GM21423 (cell line): Measurements from ENCODE around the gene PRF1.
"Not testable (repeated sequence)": the region's sequence is repeated elsewhere in the genome, so short reads cannot be mapped to it uniquely, and the experiment has no call there.

Source experiments
- ATAC-seq: cut with Tn5 transposase; IDR thresholded peaks from one replicate; pipeline ENCODE4 v1.9.1; 2021; ENCODE audit warnings: mild to moderate bottlenecking, moderate library complexity; ENCODE audit not compliant: unreplicated experiment

The PRF1 gene

DNA sequence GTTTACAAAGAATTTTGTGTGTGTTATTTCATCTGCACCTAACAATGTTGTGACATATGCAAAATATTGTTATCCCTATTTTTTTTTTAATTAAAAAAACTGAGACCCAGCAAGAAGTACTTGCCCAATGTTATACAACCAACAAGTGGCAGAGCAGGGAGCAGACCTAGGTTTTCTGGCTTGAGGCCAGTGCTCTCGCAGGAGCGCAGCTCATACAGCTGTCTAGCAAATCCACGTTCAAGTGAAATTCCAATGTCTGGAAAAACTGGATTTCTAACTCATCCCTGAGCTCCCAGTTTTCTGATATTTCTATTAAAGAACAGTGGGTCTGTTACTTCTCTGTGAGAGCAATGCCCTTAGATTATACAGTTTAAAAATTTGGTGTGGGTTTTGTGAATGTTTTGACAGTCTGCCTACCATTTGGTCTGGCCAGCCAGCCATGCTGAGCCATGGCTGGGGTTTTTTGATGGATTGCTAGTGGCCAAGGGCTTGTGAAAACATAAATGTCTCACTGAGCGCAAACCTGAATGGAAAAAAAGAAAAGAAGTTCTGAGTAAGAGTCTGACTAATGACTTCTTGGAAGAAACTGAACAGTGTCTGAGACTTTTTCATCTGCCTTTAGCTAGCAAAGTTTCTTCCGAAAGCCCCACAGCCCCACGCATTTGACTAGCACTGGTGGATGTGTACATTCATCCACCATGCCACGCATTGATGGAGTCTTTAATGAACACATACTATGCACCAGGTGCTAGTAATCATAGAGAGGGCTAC is 15.4 kb upstream of the PRF1 start:
- ATAC-seq, result no peak

DNA sequence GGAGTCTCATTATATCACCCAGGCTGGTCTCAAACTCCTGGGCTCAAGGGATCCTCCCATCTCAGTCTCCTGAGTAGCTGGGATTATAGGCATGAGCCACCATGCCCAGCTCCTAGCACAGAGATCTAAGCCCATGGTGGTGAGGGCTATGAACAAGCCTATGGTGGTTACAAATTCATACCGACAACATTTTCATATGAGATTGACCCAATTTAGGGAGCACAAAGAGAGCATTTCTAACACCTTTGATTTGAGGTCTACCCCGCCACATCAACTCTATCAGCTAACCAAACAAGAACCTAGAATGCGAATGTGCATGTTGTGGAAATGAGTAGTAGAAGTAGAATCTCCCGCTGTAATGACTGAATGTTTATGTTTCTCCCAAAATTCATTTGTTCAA is 14.2 kb upstream of the PRF1 start:
- ATAC-seq, result no peak

- ATAC-seq, result no peak
Measured at GRCh38 chr10:70615784-70616522, 13.4 kb upstream of the PRF1 start.

- no peak for ATAC-seq
Measured at GRCh38 chr10:70615211-70615610, 12.7 kb upstream of the PRF1 start.

DNA sequence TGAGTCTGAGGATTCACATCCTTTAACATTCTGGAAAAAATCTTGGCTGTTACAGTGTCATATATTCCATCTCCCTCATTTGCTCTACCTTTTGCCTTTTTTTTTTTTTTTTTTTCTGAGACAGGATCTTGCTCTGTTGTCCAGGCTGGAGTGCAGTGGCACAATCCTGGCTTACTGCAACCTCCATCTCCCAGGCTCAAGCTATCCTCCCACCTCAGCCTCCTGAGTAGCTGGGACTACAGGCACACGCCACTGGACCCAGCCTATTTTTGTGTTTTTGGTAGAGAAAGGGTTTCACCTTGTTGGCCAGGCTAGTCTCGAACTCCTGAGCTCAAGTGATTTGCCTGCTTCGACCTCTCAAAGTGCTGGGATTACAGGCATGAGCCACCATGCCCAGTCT is 11.8 kb upstream of the PRF1 start:
- ATAC-seq, result not testable (repeated sequence)

- ATAC-seq, result no peak
Measured at GRCh38 chr10:70613941-70614340, 11.4 kb upstream of the PRF1 start.

GRCh38 chr10:70607936-70608335 is 5.4 kb upstream of the PRF1 start:
- ATAC-seq, result no peak

DNA sequence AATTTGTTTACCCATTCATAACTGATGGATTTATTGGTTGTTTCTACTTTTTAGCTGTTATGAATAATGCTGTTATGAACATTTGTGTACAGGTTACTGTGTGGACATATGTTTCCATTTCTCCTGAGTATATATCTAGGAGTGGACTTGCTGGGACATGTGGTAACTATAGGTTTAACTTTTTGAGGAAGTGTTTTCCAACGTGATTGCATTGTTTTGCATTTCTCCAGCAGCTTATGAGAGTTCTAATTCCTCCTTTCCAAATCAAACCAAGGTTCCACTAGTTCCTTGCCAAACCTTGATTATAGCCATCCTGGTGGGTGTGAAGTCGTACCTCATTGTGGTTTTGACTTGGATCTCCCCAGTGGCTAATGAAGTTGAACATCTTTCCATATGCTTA is 2.6 kb upstream of the PRF1 start:
- no peak for ATAC-seq

DNA sequence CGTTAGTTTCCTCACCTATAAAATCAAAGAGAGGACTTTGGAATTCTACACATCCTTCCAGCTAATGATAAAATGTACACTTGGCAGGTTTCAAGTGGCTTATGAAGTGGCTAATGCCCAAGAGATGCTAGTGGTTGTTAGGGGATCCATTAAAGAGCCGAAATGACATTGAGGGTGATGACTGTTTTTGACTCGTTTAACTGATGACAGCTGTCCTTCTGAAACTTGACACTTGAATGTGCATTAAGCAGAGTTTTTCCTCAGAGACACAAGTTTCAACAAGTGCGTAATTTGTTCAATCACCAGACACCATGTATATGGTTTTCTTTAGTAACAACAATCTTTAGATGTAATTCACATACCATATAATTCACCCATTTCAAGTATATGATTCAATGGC is 1.6 kb upstream of the PRF1 start:
- no peak for ATAC-seq

- no peak for ATAC-seq
Measured at GRCh38 chr10:70603449-70603801, 884 bp upstream of the PRF1 start.

- no peak for ATAC-seq
Measured at GRCh38 chr10:70601746-70602145, 795 bp downstream of the PRF1 start.

DNA sequence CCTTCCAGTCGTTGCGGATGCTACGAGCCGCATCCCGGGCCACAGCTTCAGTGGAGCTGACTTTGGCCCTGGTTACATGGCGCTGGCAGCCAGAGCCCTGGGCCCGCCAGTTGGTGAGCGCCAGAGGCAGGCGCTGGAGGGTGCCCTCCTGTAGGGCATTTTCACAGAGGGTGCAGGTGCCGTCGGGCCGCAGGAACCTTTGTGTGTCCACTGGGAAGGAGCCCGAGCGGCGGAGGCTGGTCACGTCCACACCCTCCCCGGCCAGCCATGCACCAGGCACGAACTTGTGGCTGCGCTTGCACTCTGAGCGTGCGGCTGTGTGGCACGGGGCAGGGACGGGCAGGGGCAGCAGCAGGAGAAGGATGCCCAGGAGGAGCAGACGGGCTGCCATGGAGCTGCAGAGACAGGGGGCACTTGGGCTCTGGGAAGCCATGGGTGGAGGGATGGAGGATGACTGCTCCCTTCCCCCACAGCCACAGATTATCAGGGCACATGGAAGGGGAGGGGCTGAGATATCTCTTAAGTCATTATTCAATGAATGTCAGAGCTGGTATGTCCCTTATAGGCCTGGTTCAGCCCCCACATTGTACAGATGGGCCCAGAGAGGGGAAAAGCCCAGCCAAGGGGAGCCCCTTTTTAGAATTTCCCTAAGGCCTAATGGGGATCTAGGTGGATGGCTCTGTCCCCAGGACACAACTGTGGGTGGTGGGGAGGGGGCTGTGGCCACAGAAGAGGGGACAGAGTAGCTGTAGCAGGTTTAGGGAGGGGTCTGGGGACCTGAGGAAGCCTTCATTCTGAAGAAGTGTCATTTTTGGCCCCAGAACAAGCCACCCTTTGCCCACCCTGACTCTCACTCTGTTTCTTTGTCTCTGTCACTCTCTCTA is 1.8 kb downstream of the PRF1 start:
- no peak for ATAC-seq

- no peak for ATAC-seq
Measured at GRCh38 chr10:70599791-70600190, 2.8 kb downstream of the PRF1 start.

DNA sequence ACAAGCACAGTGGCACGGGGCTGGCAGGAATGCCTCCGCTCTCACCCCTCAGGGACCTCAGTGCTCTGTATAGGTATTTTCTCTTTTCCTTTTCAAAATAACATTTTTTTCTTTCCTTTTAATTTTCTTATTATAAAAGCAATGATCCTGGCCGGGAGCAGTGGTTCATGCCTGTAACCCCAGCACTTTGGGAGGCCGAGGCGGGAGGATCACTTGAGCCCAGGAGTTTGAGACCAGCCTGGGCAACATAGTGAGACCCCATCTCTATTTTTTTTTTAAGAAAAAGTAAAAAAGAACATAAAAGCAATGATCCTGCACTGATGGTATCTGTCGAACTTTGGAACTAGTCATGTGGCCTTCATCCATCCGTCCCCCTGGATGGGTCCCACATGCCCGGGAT is 3.2 kb downstream of the PRF1 start:
- ATAC-seq, result no peak

DNA sequence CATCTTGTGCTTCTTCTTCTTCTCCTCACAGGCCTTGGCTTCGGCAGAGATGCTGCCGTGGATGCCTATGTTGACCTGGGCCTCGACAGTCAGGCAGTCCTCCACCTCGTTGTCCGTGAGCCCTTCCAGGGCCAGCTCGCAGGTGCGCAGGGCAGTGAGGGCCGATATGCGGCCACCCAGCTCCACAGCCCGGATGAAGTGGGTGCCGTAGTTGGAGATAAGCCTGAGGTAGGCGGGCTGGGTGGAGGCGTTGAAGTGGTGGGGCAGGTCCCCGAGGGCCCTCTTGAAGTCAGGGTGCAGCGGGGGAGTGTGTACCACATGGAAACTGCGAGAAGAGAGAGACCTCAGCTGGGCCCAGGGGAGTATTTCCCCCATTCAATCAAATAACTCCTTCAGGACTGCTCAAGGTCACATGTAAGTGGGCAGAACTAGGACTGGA is 3.7 kb downstream of the PRF1 start:
- no peak for ATAC-seq

DNA sequence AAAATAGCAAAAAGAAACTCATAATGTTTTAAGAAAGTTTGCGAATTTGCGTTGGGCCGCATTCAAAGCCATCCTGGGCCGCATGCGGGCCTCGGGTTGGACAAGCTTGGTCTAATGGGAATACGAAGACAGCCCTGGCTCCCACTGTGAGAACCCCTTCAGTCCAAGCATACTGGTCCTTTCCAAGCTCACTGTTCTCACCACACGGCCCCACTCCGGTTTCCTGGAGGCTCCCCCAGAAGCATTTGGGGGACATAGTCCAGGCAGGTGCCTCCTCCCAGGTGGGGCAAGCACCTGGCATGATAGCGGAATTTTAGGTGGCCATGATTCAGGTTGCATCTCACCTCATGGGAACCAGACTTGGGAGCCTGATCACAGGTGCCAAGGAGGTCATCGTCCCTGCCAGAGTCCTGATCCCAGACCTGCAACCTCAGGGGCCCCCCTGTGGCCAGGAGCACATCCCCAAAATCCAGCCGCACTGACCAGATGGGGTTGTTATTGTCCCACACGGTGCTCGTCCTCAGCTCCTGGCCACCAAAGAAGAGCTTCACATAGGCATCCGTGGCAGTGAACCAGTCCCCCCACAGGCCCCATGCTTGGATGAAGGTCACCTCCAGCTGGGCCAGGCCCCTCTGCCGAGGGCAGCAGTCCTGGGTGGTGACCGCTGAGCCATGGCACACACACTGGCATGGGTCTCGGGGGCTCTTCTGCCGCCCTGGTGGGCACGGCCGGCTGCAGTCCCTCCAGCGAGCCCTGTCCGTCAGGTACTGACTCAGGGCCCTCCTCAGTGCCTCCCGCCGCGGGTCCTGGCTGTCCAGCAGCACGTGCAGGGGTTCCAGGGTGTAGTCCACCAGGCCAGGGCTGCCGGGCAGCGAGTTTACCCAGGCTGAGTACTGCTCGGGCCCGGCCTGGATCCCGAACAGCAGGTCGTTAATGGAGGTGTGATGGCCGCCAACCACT is 4.4 kb downstream of the PRF1 start:
- no peak for ATAC-seq

DNA sequence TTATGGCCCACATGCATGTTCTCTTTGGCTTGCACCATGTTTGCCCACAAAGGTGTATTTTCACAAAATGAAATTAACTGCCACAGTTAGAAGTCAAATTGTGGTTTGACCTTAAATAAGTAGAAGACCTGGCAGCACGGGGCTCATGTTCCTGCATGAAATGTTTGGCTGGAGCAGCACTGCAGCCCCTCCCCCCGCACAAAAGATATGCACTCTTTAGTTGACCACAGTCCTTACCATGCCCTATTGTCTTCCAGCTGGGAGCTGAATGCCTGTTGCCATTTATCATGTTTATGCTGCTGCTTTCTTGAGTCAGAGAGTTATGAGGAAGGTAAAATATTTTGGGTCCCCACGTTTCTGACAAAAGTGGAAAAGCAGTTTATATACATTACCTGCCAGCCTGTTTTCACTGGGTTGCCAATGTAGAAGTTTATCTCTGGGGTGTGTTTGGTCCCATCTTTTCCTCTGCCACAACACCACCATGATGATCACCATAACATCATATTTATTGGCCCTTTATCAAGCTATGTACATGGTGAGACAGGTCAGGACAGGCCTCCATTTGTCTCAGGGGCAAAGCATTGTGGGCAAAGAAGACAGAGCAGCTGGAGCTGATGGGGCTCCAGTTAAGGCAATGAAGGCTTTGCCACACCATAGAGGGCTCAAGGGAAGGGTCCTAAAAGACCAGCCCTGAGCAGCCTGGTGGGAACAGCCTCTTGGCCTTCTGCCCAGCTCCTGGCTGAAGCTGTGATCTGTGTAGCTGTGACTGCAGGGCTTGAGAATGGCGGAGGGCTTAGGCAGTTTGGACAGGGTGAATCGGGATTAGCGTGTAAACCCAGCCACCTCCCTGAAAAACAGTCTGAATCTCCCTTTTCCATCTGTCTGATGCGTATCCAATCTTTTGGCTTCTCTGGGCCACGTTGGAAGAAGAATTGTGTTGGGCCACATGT is 5.4 kb downstream of the PRF1 start:
- ATAC-seq, result no peak

DNA sequence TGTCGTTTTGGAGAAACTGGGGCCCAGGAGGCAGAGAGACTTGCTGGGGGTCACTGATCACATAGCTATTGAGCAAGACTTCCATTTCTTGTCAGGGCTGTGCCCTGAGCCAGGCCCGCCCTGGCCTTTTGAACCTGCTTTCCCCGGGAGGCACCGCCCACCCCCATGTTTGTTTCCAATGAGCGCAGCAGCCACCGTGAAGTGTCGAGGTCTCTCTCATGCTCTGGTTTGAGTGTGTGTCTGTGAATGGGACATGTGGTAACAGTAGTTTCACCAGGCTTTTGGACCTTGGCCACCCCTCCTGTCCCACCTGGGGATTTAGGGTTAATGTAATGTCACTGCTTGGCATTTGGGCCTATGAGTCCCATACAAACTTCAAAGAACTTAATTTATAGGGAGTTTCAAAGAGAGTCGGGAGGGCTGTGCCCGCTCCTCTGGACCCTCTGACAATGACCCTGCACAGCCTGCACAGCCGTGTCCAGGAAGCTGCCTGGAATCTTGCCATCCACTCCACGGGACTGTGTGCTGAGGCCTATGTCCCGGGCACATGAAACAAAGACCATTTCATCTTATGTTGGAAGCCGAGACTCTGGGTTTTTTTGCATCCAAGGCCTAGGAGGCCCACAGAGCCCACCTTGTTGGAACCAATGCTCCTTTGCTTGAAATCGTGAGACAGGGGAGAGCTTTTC is 6.3 kb downstream of the PRF1 start:
- ATAC-seq, result no peak

GRCh38 chr10:70595566-70596016 is 7.0 kb downstream of the PRF1 start:
- ATAC-seq, result no peak
